Measurements from ENCODE around the gene PNPLA3. TPM values are rescaled to one million over a fixed set of nuclear protein-coding genes. Genes with fewer than 3 reads are reported as not detected.

PNPLA3 gene
- total RNA-seq, 1 experiment from 2014 or later, result 17.5 TPM

- no peak overlapping the region for H3K9ac ChIP-seq (ENCODE audit: extremely low read depth, insufficient read length, low read length)
- Mint-ChIP-seq H3K27me3 (ENCODE audit: low read depth) (peaks cover 3% of the 10 kb centered on the region), H3K9me3 (no peaks in the 10 kb centered on the region), H3K27ac (no peak overlapping the region), H3K4me3 (no peak overlapping the region), H3K4me1 (peaks cover 7 to 13% of the 10 kb centered on the region in 2 experiments), H3K36me3 (ENCODE audit: insufficient read depth in 1 of 3, low read depth in 3 of 3) (peaks cover 2 to 8% (median 4%) of the 10 kb centered on the region in 3 experiments; a peak in 4 of 7 replicates)
- no peak overlapping the region for H3K23ac ChIP-seq (ENCODE audit: insufficient read length, low read depth, low read length)
- H3K79me1 ChIP-seq (ENCODE audit: insufficient read depth, low read depth, low read length, poor library complexity, severe bottlenecking), result no peaks in the 10 kb centered on the region
- H2BK15ac ChIP-seq (ENCODE audit: low read depth, low read length), result no peak overlapping the region
- no peak overlapping the region for H3K56ac ChIP-seq (ENCODE audit: insufficient read length, low read depth, low read length)
- TF ChIP-seq CTCF (conservative IDR thresholded peaks at IDR 0.05), result no peak
- H2AFZ ChIP-seq (ENCODE audit: low read length), result no peak overlapping the region
- no peak overlapping the region for H3K4ac ChIP-seq (ENCODE audit: low read depth, low read length)
- H2BK5ac ChIP-seq (ENCODE audit: insufficient read length, low read length), result no peak overlapping the region
- H2BK12ac ChIP-seq (ENCODE audit: insufficient read length, low read depth, low read length), result no peak overlapping the region
- H2BK120ac ChIP-seq (ENCODE audit: low read depth, low read length, poor library complexity, severe bottlenecking), result no peak overlapping the region
- no CpG with 5 or more reads among the region's 9 CpGs for WGBS (ENCODE audit: extremely low coverage, insufficient read length, low lambda C conversion rate)
- H3K79me2 ChIP-seq (ENCODE audit: insufficient read depth, low read length), result no peaks in the 10 kb centered on the region
- no peak overlapping the region for H3K27ac ChIP-seq (ENCODE audit: insufficient read length, low read depth, low read length)
- no peaks in the 10 kb centered on the region for H3K9me3 ChIP-seq (ENCODE audit: control insufficient read depth, low read depth, low read length)
- no peak overlapping the region for H2BK20ac ChIP-seq (ENCODE audit: low read depth, low read length, poor library complexity, severe bottlenecking)
- H3K4me2 ChIP-seq (ENCODE audit: insufficient read depth, insufficient read length, low read length), result no peak overlapping the region
- H4K91ac ChIP-seq (ENCODE audit: insufficient read length, low read depth, low read length), result no peak overlapping the region
- H3T11ph ChIP-seq (ENCODE audit: low read length), result no peak overlapping the region
- no peak overlapping the region for H2AK5ac ChIP-seq (ENCODE audit: insufficient read length, low read length)
- peak; percentile 6 for DNase-seq
- no peaks in the 10 kb centered on the region for H4K20me1 ChIP-seq (ENCODE audit: control insufficient read depth, insufficient read depth, insufficient read length)
- no peak overlapping the region for H4K8ac ChIP-seq (replicated peaks; ENCODE audit: insufficient read length, low read depth, low read length)
- no peak overlapping the region for H3K18ac ChIP-seq (ENCODE audit: insufficient read length, low read depth, low read length)
- no peak overlapping the region for H4K5ac ChIP-seq (ENCODE audit: insufficient read length, low read depth, low read length)
- H3K27me3 ChIP-seq (ENCODE audit: insufficient read depth, low read length), result no peaks in the 10 kb centered on the region
- no peaks in the 10 kb centered on the region for H3K4me1 ChIP-seq (ENCODE audit: insufficient read depth, low read length)
- no peak overlapping the region for H3K14ac ChIP-seq (ENCODE audit: insufficient read depth, low read length)
- no peaks in the 10 kb centered on the region for H3K23me2 ChIP-seq (ENCODE audit: insufficient read length, low read depth, low read length, poor library complexity, severe bottlenecking)
These were observed 41.4 kb upstream of the PNPLA3 start for GRCh38 chr22:43882122-43882767.
